ENCODE results near the gene DCAF15. TPM values are rescaled to one million over a fixed set of nuclear protein-coding genes. Genes with fewer than 3 reads are reported as not detected.
A peak's percentile ranks its signal among the peaks of the same experiment; 100 is the strongest.

Gene DCAF15
- total and polyA plus RNA-seq, 2 experiments from 2014 or later = 9.3 to 11.5 TPM

DNA sequence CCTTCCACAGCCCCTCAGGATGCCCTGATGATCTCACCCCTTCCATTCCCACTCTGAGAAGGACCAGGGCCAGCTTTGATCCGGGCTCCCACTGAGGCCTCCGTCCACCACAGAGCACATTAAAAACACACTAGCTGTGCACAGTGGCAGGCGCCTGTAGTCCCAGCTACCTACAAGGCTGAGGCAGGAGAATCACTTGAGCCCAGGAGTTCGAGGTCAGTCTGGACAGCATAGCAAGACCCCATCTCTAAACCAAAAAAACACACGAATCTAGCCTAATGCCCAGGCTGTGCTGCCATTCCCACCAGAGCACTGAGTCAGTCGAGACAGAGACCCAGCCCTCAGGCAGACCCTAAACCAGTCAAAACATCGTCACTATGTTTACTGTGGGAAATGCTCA is 39.7 kb downstream of the DCAF15 start:
- in situ Hi-C loops (cut with MboI) = no loop called here
- no peak for DNase-seq
- Histone ChIP-seq H3K27me3 (replicated peaks; ENCODE audit: insufficient read depth) (no peaks in the 10 kb centered on the region), H3K27ac (no peak overlapping the region), H3K4me2 (ENCODE audit: unreplicated experiment) (no peak overlapping the region), H3K9ac (no peak overlapping the region), H3K9me2 (ENCODE audit: insufficient read depth) (no peaks in the 10 kb centered on the region), H3K4me3 (no peak overlapping the region), H3K9me3 (ENCODE audit: low read depth) (no peaks in the 10 kb centered on the region), H3K36me3 (ENCODE audit: low read depth) (no peaks in the 10 kb centered on the region), H3K79me2 (ENCODE audit: insufficient read depth) (no peaks in the 10 kb centered on the region), H4K20me1 (ENCODE audit: insufficient read depth) (no peaks in the 10 kb centered on the region), H3K4me1 (ENCODE audit: insufficient read depth) (peaks cover 2% of the 10 kb centered on the region; the same call in 1 of the 2 replicates), H2AFZ (no peak overlapping the region), H3F3A (ENCODE audit: insufficient read depth) (no peaks in the 10 kb centered on the region)
- 93 to 94% methylated on average over 7 of the region's 7 CpGs for WGBS, 2 experiments (ENCODE audit: low coverage in 1 of 2, low lambda C conversion rate in 2 of 2, missing lambda C conversion rate in 2 of 2)
- TF ChIP-seq EZH2 (IDR thresholded peaks at IDR 0.05; ENCODE audit: insufficient read depth, poor library complexity, severe bottlenecking) (no peak), EZH2phosphoT487 (IDR thresholded peaks at IDR 0.05; ENCODE audit: insufficient read depth, low read depth) (no peak)

DNA sequence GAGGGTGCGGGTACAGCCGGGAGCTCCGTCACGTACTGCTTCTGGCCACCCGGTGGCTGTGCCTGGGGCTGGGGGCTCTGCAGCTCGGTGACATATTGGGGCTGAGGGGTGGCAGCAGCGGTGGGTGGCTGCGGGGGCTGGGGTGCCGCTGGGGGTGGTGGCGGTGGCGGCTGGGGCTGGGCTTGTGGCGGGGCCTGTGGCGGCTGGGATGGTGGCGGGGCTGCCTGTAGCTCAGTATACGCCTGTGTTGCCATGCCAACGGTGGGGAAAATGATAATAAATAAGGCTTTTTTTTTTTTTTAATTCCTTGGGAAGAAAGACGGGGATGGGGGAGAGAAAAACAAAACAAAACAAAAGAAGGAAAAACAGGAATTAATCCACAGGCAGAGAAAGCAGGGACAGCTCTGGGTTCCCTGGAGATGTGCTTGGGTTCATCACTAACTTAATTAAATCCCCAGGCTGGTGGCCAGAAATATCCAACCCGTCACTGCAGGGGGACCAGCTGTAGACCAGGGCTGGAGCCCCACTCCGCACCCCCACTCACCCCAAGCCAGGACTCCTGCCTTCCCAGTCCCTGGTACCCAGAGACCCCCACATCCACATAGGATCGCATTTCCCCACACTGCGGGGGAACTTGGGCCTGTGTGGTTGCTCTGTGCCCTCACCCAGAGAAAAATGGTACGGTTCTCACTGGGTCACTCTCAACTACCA is 41.4 kb downstream of the DCAF15 start:
- Histone ChIP-seq H3K4me2 (ENCODE audit: unreplicated experiment) (no peak overlapping the region), H3K9me3 (ENCODE audit: low read depth) (peaks cover 1% of the 10 kb centered on the region), H3K4me3 (no peak overlapping the region), H3K27me3 (replicated peaks; ENCODE audit: insufficient read depth) (no peaks in the 10 kb centered on the region), H3K79me2 (ENCODE audit: insufficient read depth) (peaks cover 4% of the 10 kb centered on the region), H3K27ac (no peak overlapping the region), H3K9me2 (ENCODE audit: insufficient read depth) (no peaks in the 10 kb centered on the region), H3K9ac (no peak overlapping the region), H3K36me3 (ENCODE audit: low read depth) (no peaks in the 10 kb centered on the region), H4K20me1 (ENCODE audit: insufficient read depth) (no peaks in the 10 kb centered on the region), H3K4me1 (ENCODE audit: insufficient read depth) (no peaks in the 10 kb centered on the region), H3F3A (ENCODE audit: insufficient read depth) (no peaks in the 10 kb centered on the region), H2AFZ (no peak overlapping the region)
- TF ChIP-seq EZH2 (IDR thresholded peaks at IDR 0.05; ENCODE audit: insufficient read depth, poor library complexity, severe bottlenecking) (no peak), EZH2phosphoT487 (IDR thresholded peaks at IDR 0.05; ENCODE audit: insufficient read depth, low read depth) (no peak)
- 85 to 86% methylated on average over 9 to 22 of the region's 22 CpGs for WGBS, 2 experiments (ENCODE audit: low coverage in 1 of 2, low lambda C conversion rate in 2 of 2, missing lambda C conversion rate in 2 of 2)
- in situ Hi-C loops (cut with MboI) = no loop called here
- DNase-seq = no peak

DNA sequence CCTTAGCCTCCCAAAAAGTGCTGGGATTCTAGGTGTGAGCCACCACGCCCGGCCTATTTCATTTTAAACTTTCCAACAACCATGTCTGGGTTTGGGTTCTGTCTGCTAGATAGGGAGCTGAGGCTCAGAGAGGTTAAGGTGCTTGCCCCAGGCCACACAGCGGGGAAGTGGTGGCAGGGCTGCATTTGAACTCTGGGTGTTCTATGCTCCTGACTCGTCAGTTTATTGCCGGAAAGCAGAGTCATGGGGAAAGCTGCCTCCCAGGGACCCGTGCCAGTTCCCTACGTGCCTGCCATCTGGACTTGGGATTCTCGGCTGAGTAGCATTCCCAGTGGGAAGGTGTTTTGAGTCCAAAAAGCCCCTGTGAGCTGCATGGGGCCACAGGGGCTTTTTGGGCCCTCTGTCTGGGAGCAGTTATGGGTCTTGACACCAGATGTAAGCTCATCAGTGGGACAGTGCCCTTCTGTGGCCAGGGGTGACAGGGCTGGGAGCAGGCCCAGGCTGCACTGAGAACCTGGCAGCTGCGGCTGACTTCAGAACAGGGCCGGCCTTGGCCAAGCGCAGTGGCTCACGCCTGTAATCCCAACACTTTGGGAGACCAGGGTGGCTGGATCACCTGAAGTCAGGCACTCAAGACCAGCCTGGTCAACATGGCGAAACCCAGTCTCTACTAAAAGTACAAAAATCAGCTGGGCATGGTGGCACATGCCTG is 42.9 kb downstream of the DCAF15 start:
- no peak overlapping the region for H3K4me2 ChIP-seq (ENCODE audit: unreplicated experiment)
- no peaks in the 10 kb centered on the region for H3K27me3 ChIP-seq (replicated peaks; ENCODE audit: insufficient read depth)
- H4K20me1 ChIP-seq (ENCODE audit: insufficient read depth) = no peaks in the 10 kb centered on the region
- no peak overlapping the region for H3K4me3 ChIP-seq
- DNase-seq = peak; percentile 79
- H3K36me3 ChIP-seq (ENCODE audit: low read depth) = 0 out of 2 replicates have a peak, but pooled peaks cover 6% of the 10 kb centered on the region
- peaks cover 8% of the 10 kb centered on the region for H3K9me3 ChIP-seq (ENCODE audit: low read depth)
- no peaks in the 10 kb centered on the region for H3F3A ChIP-seq (ENCODE audit: insufficient read depth)
- no peak overlapping the region for H2AFZ ChIP-seq
- WGBS, 2 experiments (ENCODE audit: low coverage in 1 of 2, low lambda C conversion rate in 2 of 2, missing lambda C conversion rate in 2 of 2) = 44 to 46% methylated on average over 13 of the region's 13 CpGs
- H3K9ac ChIP-seq = peak overlapping the region; percentile 36; the same call in 1 of the 2 replicates
- TF ChIP-seq EZH2phosphoT487 (IDR thresholded peaks at IDR 0.05; ENCODE audit: insufficient read depth, low read depth) (no peak), EZH2 (IDR thresholded peaks at IDR 0.05; ENCODE audit: insufficient read depth, poor library complexity, severe bottlenecking) (no peak)
- in situ Hi-C loops (cut with MboI) = no loop called here
- peaks cover 19% of the 10 kb centered on the region for H3K79me2 ChIP-seq (ENCODE audit: insufficient read depth)
- H3K9me2 ChIP-seq (ENCODE audit: insufficient read depth) = no peaks in the 10 kb centered on the region
- peak overlapping the region; percentile 49 for H3K27ac ChIP-seq
- H3K4me1 ChIP-seq (ENCODE audit: insufficient read depth) = no peaks in the 10 kb centered on the region

DNA sequence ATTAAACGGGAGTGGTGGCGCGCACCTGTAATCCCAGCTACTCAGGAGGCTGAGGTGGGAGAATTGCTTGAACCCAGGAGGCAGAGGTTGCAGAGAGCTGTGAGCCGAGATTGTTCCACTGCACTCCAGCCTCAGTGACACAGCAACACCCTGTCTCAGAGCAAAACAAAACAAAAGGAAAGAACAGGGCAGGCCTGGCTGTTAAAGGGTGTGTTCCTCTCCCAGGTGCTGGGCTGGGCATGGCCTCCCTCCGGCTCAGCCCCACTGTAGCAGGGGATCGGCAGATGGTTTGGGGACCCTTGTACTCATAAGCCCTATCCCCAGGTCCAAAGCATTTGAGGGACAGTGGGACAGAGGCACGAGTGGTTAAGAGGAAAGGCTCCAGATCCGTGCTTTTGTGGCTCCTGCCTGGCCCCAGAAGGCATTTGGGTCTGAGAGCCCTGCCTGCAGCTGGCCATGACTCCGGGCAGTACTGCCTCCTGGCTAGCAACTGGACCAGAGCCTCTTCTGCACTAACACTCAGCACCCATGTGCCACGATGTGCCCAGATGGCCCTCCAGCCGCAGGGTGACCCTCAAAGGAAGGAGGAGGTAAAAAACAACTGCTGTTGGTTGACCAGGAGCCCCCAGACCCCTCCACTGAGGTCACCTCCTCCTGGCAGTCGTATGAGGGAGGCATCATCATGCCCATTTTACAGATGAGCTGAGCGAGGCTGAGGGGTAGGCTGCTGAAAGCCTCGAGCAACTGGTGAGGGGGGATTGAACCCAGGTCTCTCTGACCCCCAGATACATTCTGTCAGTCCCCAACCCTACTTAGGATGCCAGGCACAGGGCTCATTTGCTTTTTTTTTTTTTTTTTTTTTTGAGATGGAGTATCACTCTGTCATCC is 43.8 kb downstream of the DCAF15 start:
- Histone ChIP-seq H2AFZ (no peak overlapping the region), H3K4me3 (no peak overlapping the region), H3K9me3 (ENCODE audit: low read depth) (peaks cover 8% of the 10 kb centered on the region), H3F3A (ENCODE audit: insufficient read depth) (no peaks in the 10 kb centered on the region), H3K9me2 (ENCODE audit: insufficient read depth) (no peaks in the 10 kb centered on the region), H3K36me3 (ENCODE audit: low read depth) (0 out of 2 replicates have a peak, but pooled peaks cover 6% of the 10 kb centered on the region), H3K4me1 (ENCODE audit: insufficient read depth) (no peaks in the 10 kb centered on the region), H3K79me2 (ENCODE audit: insufficient read depth) (peaks cover 28% of the 10 kb centered on the region), H4K20me1 (ENCODE audit: insufficient read depth) (no peaks in the 10 kb centered on the region), H3K27me3 (replicated peaks; ENCODE audit: insufficient read depth) (no peaks in the 10 kb centered on the region), H3K27ac (no peak overlapping the region), H3K4me2 (ENCODE audit: unreplicated experiment) (no peak overlapping the region), H3K9ac (no peak overlapping the region)
- in situ Hi-C loops (cut with MboI) = no loop called here
- TF ChIP-seq EZH2 (IDR thresholded peaks at IDR 0.05; ENCODE audit: insufficient read depth, poor library complexity, severe bottlenecking) = no peak
- no peak for DNase-seq
- WGBS, 2 experiments (ENCODE audit: low coverage in 1 of 2, low lambda C conversion rate in 2 of 2, missing lambda C conversion rate in 2 of 2) = 82 to 87% methylated on average over 13 to 14 of the region's 14 CpGs

Measured in GM23248 (cell line).